Activated naive CD8-positive, alpha-beta T cell treated with anti-CD3 and anti-CD28 coated beads, Interleukin-2, amount 50 U/mL, for 16 hours (primary cell): Measurements from ENCODE around the gene SDK1.
"Not testable (repeated sequence)": the region's sequence is repeated elsewhere in the genome, so short reads cannot be mapped to it uniquely, and the experiment has no call there.

Source experiments
- DNase-seq: peaks from one replicate; pipeline ENCODE4 v3.0.0-alpha.2; 2020; ENCODE audit warnings: low read depth, low spot score

The SDK1 gene

GRCh38 chr7:3732395-3733005 lies 431.4 kb downstream of the SDK1 start:
- no peak for DNase-seq

- DNase-seq, result no peak
Observed at GRCh38 chr7:3733541-3734140, 432.6 kb downstream of the SDK1 start.

- no peak for DNase-seq
Observed at GRCh38 chr7:3738964-3739363, 437.9 kb downstream of the SDK1 start.

- no peak for DNase-seq
Observed at GRCh38 chr7:3739983-3740382, 438.9 kb downstream of the SDK1 start.

- no peak for DNase-seq
Observed at GRCh38 chr7:3747467-3747866, 446.4 kb downstream of the SDK1 start.

GRCh38 chr7:3748389-3748788 lies 447.3 kb downstream of the SDK1 start:
- DNase-seq, result no peak

GRCh38 chr7:3753868-3754267 lies 452.8 kb downstream of the SDK1 start:
- no peak for DNase-seq

GRCh38 chr7:3754493-3755341 lies 453.7 kb downstream of the SDK1 start:
- no peak for DNase-seq

- DNase-seq, result not testable (repeated sequence)
Observed at GRCh38 chr7:3755778-3756453, 454.9 kb downstream of the SDK1 start.

- no peak for DNase-seq
Observed at GRCh38 chr7:3757059-3757458, 456.0 kb downstream of the SDK1 start.

- no peak for DNase-seq
Observed at GRCh38 chr7:3760651-3761050, 459.6 kb downstream of the SDK1 start.

GRCh38 chr7:3762146-3762831 lies 461.2 kb downstream of the SDK1 start:
- no peak for DNase-seq

GRCh38 chr7:3767917-3768777 lies 467.1 kb downstream of the SDK1 start:
- no peak for DNase-seq

- no peak for DNase-seq
Observed at GRCh38 chr7:3771906-3772305, 470.9 kb downstream of the SDK1 start.

- no peak for DNase-seq
Observed at GRCh38 chr7:3778345-3778744, 477.3 kb downstream of the SDK1 start.

- no peak for DNase-seq
Observed at GRCh38 chr7:3780016-3780415, 479.0 kb downstream of the SDK1 start.

- DNase-seq, result no peak
Observed at GRCh38 chr7:3780525-3780924, 479.5 kb downstream of the SDK1 start.

GRCh38 chr7:3781607-3782006 lies 480.6 kb downstream of the SDK1 start:
- DNase-seq, result no peak

GRCh38 chr7:3787717-3788264 lies 486.7 kb downstream of the SDK1 start:
- DNase-seq, result no peak

- DNase-seq, result no peak
Observed at GRCh38 chr7:3790803-3791202, 489.8 kb downstream of the SDK1 start.
